DMS114 treated with DMSO at 0.1 percent for 48 hours (cell line): ENCODE data around the gene COCH.

Source experiments
- DNase-seq: peaks from one replicate; lab custom pipeline; 2025; ENCODE audit not compliant: unreplicated experiment; lab: John Stamatoyannopoulos, UW

Gene COCH

GRCh38 chr14:30874120-30874998 is at the start of gene COCH:
Gene COCH, plus strand, starts transcription at chr14:30874559. Its CDS starts 380 bp downstream, at chr14:30874939.
- DNase-seq = no peak

- no peak for DNase-seq
Observed at GRCh38 chr14:30826070-30826469, 48.3 kb upstream of the COCH start.

GRCh38 chr14:30829853-30830252 is 44.5 kb upstream of the COCH start:
- no peak for DNase-seq

GRCh38 chr14:30834353-30834752 is 40.0 kb upstream of the COCH start:
- no peak for DNase-seq

GRCh38 chr14:30838351-30838750 is 36.0 kb upstream of the COCH start:
- DNase-seq = no peak

GRCh38 chr14:30840086-30840779 is 34.1 kb upstream of the COCH start:
- no peak for DNase-seq

- no peak for DNase-seq
Observed at GRCh38 chr14:30842431-30842830, 31.9 kb upstream of the COCH start.

GRCh38 chr14:30848449-30849240 is 25.7 kb upstream of the COCH start:
- no peak for DNase-seq

- DNase-seq = no peak
Observed at GRCh38 chr14:30849354-30849753, 25.0 kb upstream of the COCH start.

GRCh38 chr14:30849983-30850382 is 24.4 kb upstream of the COCH start:
- DNase-seq = no peak

- DNase-seq = no peak
Observed at GRCh38 chr14:30853946-30854345, 20.4 kb upstream of the COCH start.

GRCh38 chr14:30854492-30854891 is 19.9 kb upstream of the COCH start:
- DNase-seq = no peak

- DNase-seq = no peak
Observed at GRCh38 chr14:30855345-30856037, 18.9 kb upstream of the COCH start.

- DNase-seq = no peak
Observed at GRCh38 chr14:30861200-30861599, 13.2 kb upstream of the COCH start.

GRCh38 chr14:30864934-30865333 is 9.4 kb upstream of the COCH start:
- no peak for DNase-seq

GRCh38 chr14:30868736-30869135 is 5.6 kb upstream of the COCH start:
- no peak for DNase-seq

- DNase-seq = no peak
Observed at GRCh38 chr14:30869551-30870155, 4.7 kb upstream of the COCH start.

GRCh38 chr14:30872602-30873001 is 1.8 kb upstream of the COCH start:
- no peak for DNase-seq

GRCh38 chr14:30873308-30874119 is 845 bp upstream of the COCH start:
- DNase-seq = no peak
